GM12801 (cell line): ENCODE data around the gene CXCL11.

Source experiments
- TF ChIP-seq, protein P1 (sequence below): IDR thresholded peaks from one replicate; pipeline ENCODE4 v1.5.1; 2011; ENCODE audit warnings: control low read depth; ENCODE audit not compliant: insufficient read length; ENCODE audit errors: extremely low read depth

Gene CXCL11

DNA sequence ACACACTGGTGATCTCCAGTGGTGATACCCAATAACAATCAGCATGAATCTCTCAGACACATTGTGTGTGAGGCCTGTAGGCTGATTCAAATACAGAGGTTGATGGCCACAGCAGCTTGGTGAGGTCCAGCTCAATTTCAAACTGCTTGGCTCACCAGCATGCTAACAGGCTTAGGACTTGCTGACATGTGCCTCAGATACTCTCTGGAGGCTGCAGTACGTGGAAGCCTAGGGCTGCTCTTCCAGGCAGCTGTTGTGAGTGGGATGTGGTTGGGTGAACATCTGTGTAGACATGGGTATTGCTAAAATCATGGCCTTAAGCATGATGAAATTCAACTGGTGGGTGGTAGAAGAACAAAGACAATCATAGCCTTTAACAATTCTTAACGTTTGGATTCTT is 32.8 kb downstream of the CXCL11 start:
- TF ChIP-seq, protein P1, sequence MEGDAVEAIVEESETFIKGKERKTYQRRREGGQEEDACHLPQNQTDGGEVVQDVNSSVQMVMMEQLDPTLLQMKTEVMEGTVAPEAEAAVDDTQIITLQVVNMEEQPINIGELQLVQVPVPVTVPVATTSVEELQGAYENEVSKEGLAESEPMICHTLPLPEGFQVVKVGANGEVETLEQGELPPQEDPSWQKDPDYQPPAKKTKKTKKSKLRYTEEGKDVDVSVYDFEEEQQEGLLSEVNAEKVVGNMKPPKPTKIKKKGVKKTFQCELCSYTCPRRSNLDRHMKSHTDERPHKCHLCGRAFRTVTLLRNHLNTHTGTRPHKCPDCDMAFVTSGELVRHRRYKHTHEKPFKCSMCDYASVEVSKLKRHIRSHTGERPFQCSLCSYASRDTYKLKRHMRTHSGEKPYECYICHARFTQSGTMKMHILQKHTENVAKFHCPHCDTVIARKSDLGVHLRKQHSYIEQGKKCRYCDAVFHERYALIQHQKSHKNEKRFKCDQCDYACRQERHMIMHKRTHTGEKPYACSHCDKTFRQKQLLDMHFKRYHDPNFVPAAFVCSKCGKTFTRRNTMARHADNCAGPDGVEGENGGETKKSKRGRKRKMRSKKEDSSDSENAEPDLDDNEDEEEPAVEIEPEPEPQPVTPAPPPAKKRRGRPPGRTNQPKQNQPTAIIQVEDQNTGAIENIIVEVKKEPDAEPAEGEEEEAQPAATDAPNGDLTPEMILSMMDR, result no peak

DNA sequence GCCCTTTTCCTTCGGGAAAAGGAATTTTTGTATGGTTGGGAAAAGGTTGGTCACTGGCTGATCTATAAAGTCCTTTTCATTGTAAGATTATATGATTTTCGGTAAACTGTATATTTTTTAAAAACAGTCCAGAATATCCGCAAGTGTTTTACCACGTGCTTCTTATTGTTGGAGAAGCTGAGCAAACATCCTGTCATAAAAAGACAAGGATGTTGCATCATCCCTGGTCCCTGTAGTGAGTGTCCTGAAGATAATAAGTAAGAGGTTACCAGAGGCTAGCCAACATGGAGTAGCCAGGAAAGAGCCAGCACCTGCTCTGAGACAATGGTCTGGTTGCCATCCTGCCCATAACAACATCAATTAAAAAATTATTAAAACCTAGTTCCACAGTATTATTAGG is 33.7 kb downstream of the CXCL11 start:
- TF ChIP-seq, protein P1, result no peak

DNA sequence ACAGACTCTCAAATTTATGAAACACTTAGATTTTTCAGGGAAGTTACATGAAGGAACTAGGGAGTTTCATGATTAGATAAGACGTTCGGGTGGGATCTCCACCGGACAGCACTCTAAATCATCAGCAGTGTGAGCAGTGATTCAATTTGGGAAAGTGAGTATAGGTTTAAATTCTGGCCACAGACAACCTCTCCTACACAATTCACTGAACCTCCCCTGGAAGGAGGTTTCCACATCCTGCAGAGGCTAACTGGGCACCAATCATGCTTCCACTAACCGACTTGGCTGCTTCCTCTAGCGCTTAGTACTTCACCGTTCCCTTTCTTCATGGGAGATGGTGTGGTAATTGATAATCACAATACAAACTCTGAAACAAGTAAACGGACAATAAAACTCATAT is 34.2 kb downstream of the CXCL11 start:
- TF ChIP-seq, protein P1, result no peak

DNA sequence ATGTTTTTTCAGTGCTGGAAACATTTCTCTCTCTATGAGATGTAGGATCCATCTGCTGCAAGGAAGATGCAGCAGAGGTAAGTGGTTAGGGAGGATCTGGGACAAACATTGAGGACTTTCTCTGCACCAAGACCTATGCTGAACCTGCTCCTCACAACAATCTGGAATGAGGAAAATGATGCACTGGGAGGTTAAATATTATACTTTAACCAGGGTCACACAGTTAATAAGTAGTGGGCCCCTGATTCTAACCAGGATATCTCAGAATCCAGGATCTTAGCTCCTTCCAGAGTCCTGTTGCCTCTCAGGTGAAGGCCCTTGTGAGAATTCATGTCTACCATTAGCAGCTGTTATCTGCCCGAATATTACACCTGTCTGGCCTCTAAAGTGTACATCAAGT is 35.6 kb downstream of the CXCL11 start:
- TF ChIP-seq, protein P1, result no peak

DNA sequence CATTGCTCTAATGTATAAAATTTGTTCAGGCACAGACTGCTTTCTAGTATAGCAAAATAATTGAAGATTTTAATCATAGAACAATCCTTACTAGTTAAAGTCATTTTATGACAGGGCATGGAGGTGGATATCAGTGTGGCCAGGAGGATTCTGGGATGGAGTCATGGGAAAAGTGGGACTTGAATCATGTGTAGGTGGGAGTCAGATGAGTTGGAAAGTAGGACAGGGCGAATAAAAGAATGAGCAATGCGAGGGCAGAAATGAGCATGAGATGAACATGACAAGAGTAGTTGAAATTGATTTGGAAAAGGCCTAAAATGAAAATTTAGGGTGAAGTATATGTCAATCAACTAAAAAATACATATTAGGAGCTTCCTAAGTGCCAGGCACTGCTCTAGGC is 37.9 kb downstream of the CXCL11 start:
- TF ChIP-seq, protein P1, result no peak

DNA sequence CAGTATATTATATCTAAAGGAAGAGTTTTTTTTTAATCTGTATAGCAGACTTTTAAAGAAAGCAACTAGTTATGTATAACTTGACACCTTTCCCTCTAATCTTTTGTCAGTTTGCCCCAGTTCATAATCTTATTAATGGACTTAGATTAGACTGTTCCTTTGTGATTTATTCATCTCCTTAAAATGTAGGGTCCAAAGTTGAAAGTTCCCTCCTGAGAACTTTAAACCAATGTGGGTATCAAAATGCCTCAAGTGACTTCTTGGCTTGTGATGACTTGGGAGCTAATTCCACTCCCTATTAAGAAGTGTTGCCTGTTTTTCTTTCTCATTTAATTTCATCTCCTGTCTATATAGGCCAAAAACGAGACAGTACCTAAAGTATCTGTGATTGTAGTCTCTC is 38.8 kb downstream of the CXCL11 start:
- TF ChIP-seq, protein P1, result no peak

DNA sequence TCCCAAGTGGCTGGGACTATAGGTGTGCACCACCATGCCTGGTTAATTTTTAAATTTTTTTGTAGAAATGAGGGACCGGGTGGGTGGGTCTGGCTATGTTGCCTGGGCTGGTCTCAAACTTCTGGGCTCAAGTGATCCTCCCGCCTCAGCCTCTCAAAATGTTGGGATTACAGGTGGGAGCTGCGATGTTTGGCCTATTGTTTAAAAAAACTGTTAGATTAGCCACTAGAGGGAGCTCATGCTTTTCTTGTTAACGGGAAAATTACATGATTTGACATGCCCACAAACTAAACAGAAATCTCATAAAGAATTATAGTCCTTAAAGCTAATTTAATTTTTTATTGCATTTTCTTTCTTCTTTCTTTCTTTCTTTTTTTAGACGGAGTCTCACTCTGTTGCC is 40.1 kb downstream of the CXCL11 start:
- TF ChIP-seq, protein P1, result no peak

DNA sequence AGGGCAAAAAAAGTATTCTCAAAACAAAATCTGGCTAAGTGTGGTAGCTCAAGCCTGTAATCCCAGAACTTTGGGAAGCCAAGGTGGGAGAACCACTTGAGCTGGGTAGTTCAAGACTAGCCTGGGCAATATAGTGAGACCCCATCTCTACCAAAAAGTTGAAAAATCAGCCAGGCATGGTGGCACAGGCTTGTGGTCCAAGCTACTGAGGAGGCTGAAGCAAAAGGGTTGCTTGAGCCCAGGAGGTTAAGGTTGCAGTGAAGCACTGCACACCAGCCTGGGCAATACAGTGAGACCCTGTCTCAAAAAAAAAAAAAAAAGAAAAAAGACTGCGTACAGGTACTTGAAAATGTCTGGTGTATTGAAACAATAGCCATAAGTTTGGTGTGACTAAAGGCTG is 43.4 kb downstream of the CXCL11 start:
- TF ChIP-seq, protein P1, result no peak
